NK-92 (cell line): ENCODE data around the gene MAGEA3.
"Not testable (repeated sequence)": the region's sequence is repeated elsewhere in the genome, so short reads cannot be mapped to it uniquely, and the experiment has no call there.

Source experiments
- DNase-seq: peaks from one replicate; lab custom pipeline; 2025; ENCODE audit not compliant: unreplicated experiment; lab: John Stamatoyannopoulos, UW

MAGEA3 gene

GRCh38 chrX:152697952-152698931, at the start of gene MAGEA3:
MAGEA3 (plus strand) TSS chrX:152698794; CDS start chrX:152700833, 2,039 bp downstream.
- not testable (repeated sequence) for DNase-seq

- no peak for DNase-seq
Observed at GRCh38 chrX:152652060-152652459, 46.5 kb upstream of the MAGEA3 start.

- no peak for DNase-seq
Observed at GRCh38 chrX:152652467-152652866, 46.1 kb upstream of the MAGEA3 start.

GRCh38 chrX:152656087-152656486, 42.5 kb upstream of the MAGEA3 start:
- DNase-seq, result no peak

GRCh38 chrX:152656890-152657289, 41.7 kb upstream of the MAGEA3 start:
- no peak for DNase-seq

GRCh38 chrX:152658302-152658701, 40.3 kb upstream of the MAGEA3 start:
- DNase-seq, result no peak

- no peak for DNase-seq
Observed at GRCh38 chrX:152663086-152663485, 35.5 kb upstream of the MAGEA3 start.

GRCh38 chrX:152674135-152674534, 24.5 kb upstream of the MAGEA3 start:
- DNase-seq, result no peak

GRCh38 chrX:152674652-152675051, 23.9 kb upstream of the MAGEA3 start:
- not testable (repeated sequence) for DNase-seq

GRCh38 chrX:152681012-152681411, 17.6 kb upstream of the MAGEA3 start:
- not testable (repeated sequence) for DNase-seq

GRCh38 chrX:152700390-152700789, 1.8 kb downstream of the MAGEA3 start:
- not testable (repeated sequence) for DNase-seq

- DNase-seq, result not testable (repeated sequence)
Observed at GRCh38 chrX:152706500-152706899, 7.9 kb downstream of the MAGEA3 start.

- DNase-seq, result not testable (repeated sequence)
Observed at GRCh38 chrX:152709173-152709572, 10.6 kb downstream of the MAGEA3 start, which contains the start of gene CSAG2. CSAG2 (minus strand) TSS chrX:152709273; CDS start chrX:152709112, 161 bp downstream.

GRCh38 chrX:152713195-152713594, 14.6 kb downstream of the MAGEA3 start:
- not testable (repeated sequence) for DNase-seq

- not testable (repeated sequence) for DNase-seq
Observed at GRCh38 chrX:152713815-152714787, 15.5 kb downstream of the MAGEA3 start, which contains the start of gene MAGEA2B. MAGEA2B (plus strand) TSS chrX:152714628; CDS start chrX:152717107, 2,479 bp downstream.

- DNase-seq, result no peak
Observed at GRCh38 chrX:152725409-152725808, 26.8 kb downstream of the MAGEA3 start.

- no peak for DNase-seq
Observed at GRCh38 chrX:152733261-152733975, 34.8 kb downstream of the MAGEA3 start, which contains the start of the genes CSAG1 and MAGEA12. CSAG1 (minus strand) TSS chrX:152733721; CDS start chrX:152732460, 1,261 bp downstream. MAGEA12 (plus strand) TSS chrX:152733757; CDS start chrX:152736162, 2,405 bp downstream.

GRCh38 chrX:152734143-152734858, 35.7 kb downstream of the MAGEA3 start:
- not testable (repeated sequence) for DNase-seq

GRCh38 chrX:152735101-152735500, 36.5 kb downstream of the MAGEA3 start:
- DNase-seq, result no peak
